Measurements from ENCODE around the gene MRPL3. TPM values are rescaled to one million over a fixed set of nuclear protein-coding genes. Genes with fewer than 3 reads are reported as not detected.

MRPL3 gene
- 88.8 to 112 TPM (median 91.0 TPM) in 5 replicates for total RNA-seq (2022; extraction: Qiagen RNA extraction)

DNA sequence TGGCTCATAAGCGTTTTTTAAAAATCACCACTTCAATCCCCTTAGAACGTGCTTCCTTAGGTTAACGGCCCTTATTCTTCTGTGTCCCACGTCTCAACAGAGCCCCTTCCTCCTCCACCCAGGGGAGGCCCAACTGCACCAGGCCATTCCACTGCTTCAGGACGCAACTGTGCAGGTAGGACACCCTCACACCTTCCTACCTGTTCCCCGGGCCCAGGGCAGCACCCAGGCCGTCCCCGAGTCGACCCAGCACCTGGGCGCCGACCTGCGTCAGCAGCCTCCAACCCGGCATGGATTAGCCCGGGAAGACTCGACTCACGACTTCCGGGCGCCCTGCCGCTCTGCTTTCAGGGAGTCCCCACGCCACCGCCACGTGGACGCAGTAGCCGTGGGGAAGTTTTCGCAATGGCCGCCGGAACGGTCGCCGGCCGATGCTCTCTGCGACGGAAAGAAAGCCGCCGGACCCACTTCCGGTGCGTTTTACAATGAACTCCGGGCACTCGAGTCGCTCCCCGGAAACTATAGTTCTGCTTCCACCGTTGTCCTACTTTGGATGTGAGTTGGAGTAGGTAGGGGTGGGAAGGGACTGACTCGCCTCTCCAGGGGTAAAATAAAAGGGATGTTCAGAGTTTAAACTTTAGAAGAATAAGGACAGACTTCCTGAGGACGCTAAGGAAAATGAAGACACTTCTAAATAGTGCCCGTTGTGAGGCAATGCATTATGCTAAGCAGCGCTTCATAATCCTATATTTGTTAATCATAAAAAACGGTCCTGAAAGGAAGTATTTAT lies at the start of gene MRPL3:
Gene MRPL3 (minus strand): TSS at position 442 of the 790 bp plus-strand sequence. CDS start 150 bp downstream, at position 292.

Other genes with a start within 250 kb of the MRPL3 start
- gene NUDT16, start 121.2 kb downstream of the MRPL3 start, total RNA-seq (2022; extraction: Qiagen RNA extraction): 10.7 to 12.9 TPM (median 11.8 TPM) in 5 replicates

All from A549 treated with AZD2906 at 1 μM for 4 hours (cell line).